ENCODE data around the gene TYW1B.
"Not testable (repeated sequence)": the region's sequence is repeated elsewhere in the genome, so short reads cannot be mapped to it uniquely, and the experiment has no call there.

GRCh38 chr7:72801564-72801963, 26.4 kb downstream of the TYW1B start:
- not testable (repeated sequence) for TF ChIP-seq CTCF (conservative IDR thresholded peaks at IDR 0.05 in 1 of 2, IDR thresholded peaks at IDR 0.05 in 1 of 2; ENCODE audit: low read depth in 1 of 2, low read length in 2 of 2); EZH2 (IDR thresholded peaks at IDR 0.05; ENCODE audit: low read length, missing control alignments)

All from fibroblast of lung (primary cell).